Cardiac septum (tissue), 1 donor: ENCODE data around the gene MEIS1. TPM values are rescaled to one million over a fixed set of nuclear protein-coding genes. Genes with fewer than 3 reads are reported as not detected.
A peak's percentile ranks its signal among the peaks of the same experiment; 100 is the strongest.
"Not testable (repeated sequence)": the region's sequence is repeated elsewhere in the genome, so short reads cannot be mapped to it uniquely, and the experiment has no call there.

Source experiments
- DNase-seq: peaks from one replicate; pipeline ENCODE4 v3.0.0-alpha.2; 2020; ENCODE audit warnings: low spot score
- intact Hi-C: fragments of 100-400 bp; cut with DNase I; formaldehyde crosslinking; loops from one replicate; pipeline ENCODE4 v1.14.0; 2022
- long read RNA-seq: library from polyadenylated mRNA; unstranded; transcript quantifications from one replicate; pipeline ENCODE4 v2.0.0, GENCODE V29; 2021
- total RNA-seq: library from RNA; stranded (reverse); fragmentation: NEBNext Ultra II Directional; extraction: Animal tissue kit (Norgen Biotek cat#: 25700); gene quantifications from one replicate; pipeline ENCODE4 v1.2.1, GENCODE V29; 2021
- donor health status: DM: no; HTN: no; CAD: no.

Gene MEIS1
- total RNA-seq, result 24.7 TPM
- long read RNA-seq, partial matches to known transcripts, result 7 of 23 reads
- long read RNA-seq, other reads (novel, unspliced or antisense), result 15 of 23 reads

- peak; percentile 94 for DNase-seq
- intact Hi-C loops, result loop anchor here (2.0 to 5.0 kb wide), 6 partner anchors 62 to 1407 kb away; no protein-coding TSS in a partner anchor
Measured at GRCh38 chr2:66434679-66435548, at the start of gene MEIS1. Gene MEIS1, plus strand, starts transcription at chr2:66435125. Its CDS starts 732 bp downstream, at chr2:66435857.

- no peak for DNase-seq
- intact Hi-C loops, result no loop called here
Measured at GRCh38 chr2:66387016-66387753, 47.7 kb upstream of the MEIS1 start.

- no peak for DNase-seq
- intact Hi-C loops, result no loop called here
Measured at GRCh38 chr2:66389651-66390131, 45.2 kb upstream of the MEIS1 start.

GRCh38 chr2:66390152-66390551 lies 44.8 kb upstream of the MEIS1 start:
- intact Hi-C loops, result no loop called here
- DNase-seq, result no peak

GRCh38 chr2:66390811-66391210 lies 44.1 kb upstream of the MEIS1 start:
- DNase-seq, result no peak
- intact Hi-C loops, result no loop called here

GRCh38 chr2:66391240-66391639 lies 43.7 kb upstream of the MEIS1 start:
- intact Hi-C loops, DNase-seq: not testable (repeated sequence)

GRCh38 chr2:66405473-66405872 lies 29.5 kb upstream of the MEIS1 start:
- intact Hi-C loops, result no loop called here
- no peak for DNase-seq

GRCh38 chr2:66408905-66409304 lies 26.0 kb upstream of the MEIS1 start:
- DNase-seq, result no peak
- intact Hi-C loops, result no loop called here

GRCh38 chr2:66412874-66413273 lies 22.1 kb upstream of the MEIS1 start:
- DNase-seq, result no peak
- intact Hi-C loops, result no loop called here

GRCh38 chr2:66414896-66415295 lies 20.0 kb upstream of the MEIS1 start:
- intact Hi-C loops, result no loop called here
- no peak for DNase-seq

GRCh38 chr2:66418381-66418780 lies 16.5 kb upstream of the MEIS1 start:
- DNase-seq, result no peak
- intact Hi-C loops, result no loop called here

- no peak for DNase-seq
- intact Hi-C loops, result loop anchor here (10.0 kb wide), 1 partner anchor 903 kb away; no protein-coding TSS in a partner anchor
Measured at GRCh38 chr2:66421612-66422011, 13.3 kb upstream of the MEIS1 start.

- intact Hi-C loops, result loop anchor here (10.0 kb wide), 1 partner anchor 901 kb away; no protein-coding TSS in a partner anchor
- DNase-seq, result no peak
Measured at GRCh38 chr2:66423391-66424124, 11.4 kb upstream of the MEIS1 start.

- no peak for DNase-seq
- intact Hi-C loops, result loop anchor here (10.0 kb wide), 1 partner anchor 898 kb away; no protein-coding TSS in a partner anchor
Measured at GRCh38 chr2:66426244-66427111, 8.4 kb upstream of the MEIS1 start.

GRCh38 chr2:66427300-66427699 lies 7.6 kb upstream of the MEIS1 start:
- no peak for DNase-seq
- intact Hi-C loops, result loop anchor here (10.0 kb wide), 1 partner anchor 898 kb away; no protein-coding TSS in a partner anchor

GRCh38 chr2:66428986-66429612 lies 5.8 kb upstream of the MEIS1 start:
- DNase-seq, result no peak
- intact Hi-C loops, result loop anchor here (2.0 to 10.0 kb wide), 2 partner anchors 146 to 896 kb away; no protein-coding TSS in a partner anchor

GRCh38 chr2:66429693-66430504 lies 5.0 kb upstream of the MEIS1 start:
- intact Hi-C loops, result loop anchor here (2.0 to 10.0 kb wide), 4 partner anchors 145 to 1412 kb away; no protein-coding TSS in a partner anchor
- DNase-seq, result no peak
